Esophagus mucosa (tissue), 1 donor: ENCODE measurements around the gene EEFSEC. TPM values are rescaled to one million over a fixed set of nuclear protein-coding genes. Genes with fewer than 3 reads are reported as not detected.

ENCODE experiments used
- ATAC-seq: fragments of 200-7000 bp; cut with Tn5 transposase; one replicate; pipeline ENCODE4 v1.9.1; 2020
- total RNA-seq: library from RNA; stranded (reverse); gene quantifications from one replicate; pipeline ENCODE4 v1.2.4, GENCODE V29; 2023
- donor health status: DM: yes; HTN: yes; CAD: no.

Gene EEFSEC
- total RNA-seq, 1 donor from 2014 or later, result 10.4 TPM

DNA sequence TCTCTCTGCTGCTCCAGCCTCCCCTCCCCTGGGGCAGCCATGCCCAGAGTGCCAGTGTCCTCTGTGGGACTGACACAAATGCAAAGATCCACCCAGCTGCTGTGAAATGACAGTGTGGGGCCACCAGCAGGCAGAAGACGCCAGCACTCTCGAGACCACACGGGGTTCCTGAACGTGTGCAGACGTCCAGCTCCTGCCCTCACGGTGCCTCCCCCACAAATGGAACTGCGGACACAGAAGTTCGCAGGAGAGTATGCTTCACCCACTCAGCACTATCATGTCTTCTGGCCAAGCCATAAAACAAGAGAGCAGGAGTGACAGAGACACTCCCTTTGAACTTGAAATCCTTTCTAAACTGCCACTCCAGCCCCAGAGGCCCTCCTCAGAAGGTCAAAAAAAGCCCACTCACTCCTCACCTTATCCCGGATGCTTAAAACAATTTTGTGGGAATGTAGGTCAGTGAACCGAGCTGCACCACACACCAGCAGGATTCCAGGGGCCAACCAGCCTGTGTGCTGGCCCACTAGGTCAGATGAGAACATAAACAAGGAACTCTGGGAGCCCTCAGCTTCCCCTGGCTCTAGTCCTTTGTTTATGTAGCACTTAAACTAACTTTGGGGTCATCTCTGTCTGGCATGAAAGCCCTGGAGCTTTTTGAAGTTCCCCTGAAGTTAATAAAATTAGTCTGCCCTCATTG, 200.9 kb downstream of the EEFSEC start:
- ATAC-seq, result no peak

DNA sequence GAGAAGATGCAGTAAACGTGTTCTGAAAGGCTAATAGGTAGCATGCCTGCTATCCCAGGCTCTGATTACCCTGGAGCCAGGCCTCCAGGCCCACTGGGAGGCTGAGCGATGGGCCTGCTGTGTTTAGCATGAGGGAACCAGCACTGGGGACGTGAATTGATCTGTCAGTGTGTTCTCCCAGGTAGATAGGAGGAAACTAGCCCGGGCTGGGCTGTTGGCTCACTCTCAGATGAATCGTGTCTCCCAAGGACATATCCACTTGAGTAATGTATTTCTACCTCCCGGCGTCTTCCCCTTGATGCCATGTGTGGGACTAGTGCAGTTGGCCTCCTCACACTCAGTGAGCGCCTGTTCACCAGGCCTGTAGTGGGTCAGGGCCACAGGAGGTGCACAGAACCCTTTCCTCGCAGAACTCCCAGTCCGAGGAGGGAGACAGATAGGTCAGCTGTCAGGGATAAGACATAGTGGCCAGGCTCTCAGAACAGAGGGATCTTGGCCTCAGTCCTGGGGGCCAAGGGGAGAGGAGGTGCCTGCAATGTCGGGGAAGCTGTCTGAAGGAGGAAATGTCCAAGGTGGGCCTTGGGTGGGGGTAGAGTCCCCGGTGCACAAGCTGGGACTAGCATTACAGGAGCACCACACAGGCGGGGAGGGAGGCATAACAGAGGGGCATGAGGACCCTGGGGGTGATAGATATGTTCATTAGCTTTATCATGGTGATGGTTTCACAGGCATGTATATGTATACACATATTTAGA, 201.7 kb downstream of the EEFSEC start:
- no peak for ATAC-seq

DNA sequence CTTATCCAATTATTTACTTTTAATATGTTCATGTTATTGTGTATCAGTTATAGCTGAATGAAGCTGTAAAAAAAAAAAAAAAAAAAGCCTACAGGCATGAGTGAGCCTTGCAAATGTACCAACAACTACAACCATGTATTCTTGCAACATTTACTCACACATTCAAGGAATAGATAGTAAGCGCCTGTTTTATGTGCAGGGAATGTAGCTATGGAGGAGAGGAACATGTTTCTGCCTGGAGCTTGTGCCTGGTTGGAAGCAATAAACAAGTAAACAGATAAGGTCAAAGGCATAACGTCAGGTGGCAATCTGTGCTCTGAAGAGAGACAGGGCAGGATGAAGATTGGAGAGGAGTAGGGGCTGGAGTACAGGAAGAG, 202.2 kb downstream of the EEFSEC start:
- no peak for ATAC-seq

DNA sequence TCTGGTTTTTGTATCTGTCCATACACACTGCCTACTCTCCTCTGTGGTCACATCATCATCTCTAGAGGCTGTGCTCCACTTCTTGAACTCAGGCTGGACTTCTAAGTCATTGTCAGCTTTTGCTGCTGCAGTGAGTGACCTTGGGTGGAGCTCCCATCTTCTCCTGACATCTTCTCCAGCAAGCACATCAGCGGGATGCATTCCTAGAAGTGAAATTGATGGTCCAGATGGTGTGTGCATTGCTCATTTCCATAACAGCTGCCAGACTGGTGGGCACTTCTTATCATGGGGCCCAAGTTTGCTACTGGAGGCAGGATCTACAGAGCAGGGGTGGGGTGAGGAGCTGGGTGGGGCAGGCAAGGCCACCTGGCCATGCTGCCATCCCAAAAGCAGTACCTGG, 203.5 kb downstream of the EEFSEC start:
- ATAC-seq, result no peak

DNA sequence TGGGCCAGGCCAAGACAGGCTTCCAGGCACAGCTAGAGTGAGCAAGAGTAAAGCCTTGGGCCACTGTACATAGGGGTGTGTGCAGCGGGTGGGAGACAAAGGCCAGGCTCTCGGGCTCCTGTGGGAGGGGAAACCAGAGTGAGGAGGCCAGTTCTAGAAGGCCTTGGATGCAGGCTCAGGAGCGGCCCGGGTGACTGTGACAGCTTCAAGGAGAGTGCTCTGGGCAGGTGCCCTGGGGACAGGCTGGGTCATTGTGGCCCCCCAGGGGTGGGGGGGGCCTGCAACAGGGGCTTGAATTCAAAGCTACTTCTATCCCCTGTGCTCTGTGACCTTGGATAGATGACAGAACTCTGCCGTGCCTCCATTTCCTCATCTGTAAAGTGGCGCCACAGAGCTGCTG, 204.3 kb downstream of the EEFSEC start:
- ATAC-seq, result no peak

DNA sequence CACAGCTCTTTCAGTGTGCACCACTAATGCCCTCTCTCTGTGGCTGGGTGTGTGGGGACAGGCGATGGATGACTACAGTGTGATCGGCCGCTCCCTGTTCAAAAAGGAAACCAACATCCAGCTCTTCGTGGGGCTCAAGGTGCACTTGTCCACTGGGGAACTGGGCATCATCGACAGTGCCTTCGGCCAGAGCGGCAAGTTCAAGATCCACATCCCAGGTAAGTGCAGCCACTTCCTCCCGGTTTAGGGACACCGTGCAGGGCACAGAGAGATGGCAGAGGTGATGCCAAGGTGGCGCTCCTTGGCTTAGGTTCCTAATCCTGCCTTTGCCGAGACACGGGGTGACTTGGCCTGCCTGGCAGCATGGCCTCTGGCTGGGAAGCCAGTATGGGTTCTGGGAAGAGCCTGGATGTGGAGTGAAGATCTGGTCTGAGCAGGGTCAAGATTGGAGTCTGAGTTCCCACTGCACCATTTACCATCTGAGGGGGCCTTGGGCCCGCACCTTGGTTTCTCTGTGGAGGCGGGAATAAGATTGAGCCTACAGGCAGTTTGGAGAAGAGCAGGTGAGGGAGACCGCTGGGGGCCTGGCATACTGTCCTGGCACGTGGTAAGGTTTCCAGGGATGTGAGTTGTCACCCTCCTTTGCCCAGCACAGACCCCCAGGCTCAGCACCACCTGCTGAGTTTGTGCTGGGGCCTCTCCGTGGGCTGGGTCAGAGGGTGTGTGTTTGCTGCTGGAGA, 205.0 kb downstream of the EEFSEC start:
- ATAC-seq, result no peak

DNA sequence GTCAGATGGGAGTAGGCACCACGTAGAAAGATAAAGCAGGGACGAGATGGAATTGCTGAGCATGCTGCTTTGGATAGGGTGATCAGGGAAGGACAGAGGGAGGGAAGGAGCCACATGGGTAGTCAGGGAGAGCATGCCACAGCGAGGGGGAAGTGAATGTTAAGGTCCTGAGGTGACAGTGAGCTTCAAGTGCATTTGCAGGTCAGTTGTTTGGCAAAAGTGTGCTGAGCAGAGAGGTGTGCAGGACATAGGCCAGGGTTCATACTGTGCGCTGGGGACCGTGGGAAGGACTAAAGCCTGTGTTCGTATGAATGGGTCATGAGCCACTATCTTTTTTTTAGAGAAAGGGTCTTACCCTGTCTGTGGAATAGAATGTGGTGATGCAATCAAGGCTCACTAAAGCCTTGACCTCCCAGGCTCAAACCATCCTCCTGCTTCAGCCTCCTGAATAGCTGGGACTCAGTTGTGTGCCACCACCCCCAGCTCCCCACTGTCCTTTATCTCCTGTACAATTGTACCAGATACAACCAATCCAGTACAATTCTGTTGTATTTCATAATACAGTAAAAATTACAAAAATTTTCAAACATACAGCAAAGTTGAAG, 205.9 kb downstream of the EEFSEC start:
- no peak for ATAC-seq

DNA sequence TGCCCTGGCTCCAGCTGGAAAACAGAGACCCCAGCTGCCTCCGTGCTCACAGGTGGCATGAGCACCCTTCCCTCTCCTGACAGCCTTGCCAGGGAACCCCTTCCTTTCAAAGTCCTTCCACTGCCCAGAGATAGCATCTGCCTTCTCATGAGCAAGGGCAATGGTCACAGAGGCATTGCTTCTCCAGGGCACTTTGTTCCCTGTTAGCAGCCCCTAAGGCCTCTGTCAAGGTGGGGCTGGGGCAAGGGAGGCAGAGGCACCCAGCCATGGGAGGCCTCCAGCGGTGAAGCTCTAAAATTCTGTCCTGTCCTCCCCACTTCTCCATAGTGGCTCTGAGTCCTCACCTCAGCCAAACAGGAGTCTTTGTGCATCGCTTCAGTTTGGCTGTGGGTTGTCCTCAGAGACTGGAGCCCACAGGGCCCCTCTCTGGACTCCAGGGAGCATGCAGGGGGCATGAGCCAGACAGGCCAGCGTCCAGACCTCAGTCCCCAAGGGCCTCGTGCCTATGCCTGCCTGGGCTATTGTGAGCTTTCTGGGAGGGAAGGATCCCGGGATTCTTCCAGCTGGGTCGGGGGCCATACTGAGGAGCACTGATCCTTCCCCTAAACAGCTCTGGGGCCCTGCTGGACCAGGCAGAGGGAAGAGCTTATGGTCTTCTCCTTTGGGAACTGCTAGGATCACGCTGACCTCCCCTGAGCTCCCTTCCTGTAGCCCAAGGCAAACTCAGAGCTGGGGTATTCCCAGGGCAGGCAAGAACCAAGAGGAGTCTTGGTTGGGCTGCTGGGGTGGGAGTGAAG, 206.8 kb downstream of the EEFSEC start:
- ATAC-seq, result no peak

DNA sequence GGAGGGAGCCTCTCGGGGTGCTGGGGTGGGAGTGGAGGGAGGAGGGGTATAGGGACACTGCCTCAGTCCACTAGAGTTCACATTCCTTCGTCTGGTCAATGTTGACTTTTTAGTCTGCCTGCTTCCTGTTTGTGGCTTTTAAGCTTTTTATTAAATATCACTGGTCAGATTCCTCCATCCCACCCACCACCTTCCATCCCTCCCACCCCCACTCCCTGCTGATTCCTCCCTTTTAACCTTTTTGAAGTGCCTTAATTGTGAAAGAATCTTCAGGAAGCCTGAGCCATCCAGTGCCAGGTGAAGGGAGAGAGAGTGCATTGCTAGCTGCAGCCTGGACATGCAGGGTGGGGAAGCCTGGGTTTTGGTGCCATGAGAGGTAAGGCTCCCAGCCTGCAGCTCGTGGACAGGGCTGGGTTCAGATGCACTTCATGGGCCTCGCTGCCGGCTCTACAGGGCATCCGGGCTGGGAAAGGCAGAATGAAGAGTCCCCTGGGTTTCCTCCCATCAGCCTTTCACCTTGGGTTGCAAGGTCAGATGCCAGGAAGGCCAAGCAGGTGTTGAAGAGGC, 207.5 kb downstream of the EEFSEC start:
- no peak for ATAC-seq

DNA sequence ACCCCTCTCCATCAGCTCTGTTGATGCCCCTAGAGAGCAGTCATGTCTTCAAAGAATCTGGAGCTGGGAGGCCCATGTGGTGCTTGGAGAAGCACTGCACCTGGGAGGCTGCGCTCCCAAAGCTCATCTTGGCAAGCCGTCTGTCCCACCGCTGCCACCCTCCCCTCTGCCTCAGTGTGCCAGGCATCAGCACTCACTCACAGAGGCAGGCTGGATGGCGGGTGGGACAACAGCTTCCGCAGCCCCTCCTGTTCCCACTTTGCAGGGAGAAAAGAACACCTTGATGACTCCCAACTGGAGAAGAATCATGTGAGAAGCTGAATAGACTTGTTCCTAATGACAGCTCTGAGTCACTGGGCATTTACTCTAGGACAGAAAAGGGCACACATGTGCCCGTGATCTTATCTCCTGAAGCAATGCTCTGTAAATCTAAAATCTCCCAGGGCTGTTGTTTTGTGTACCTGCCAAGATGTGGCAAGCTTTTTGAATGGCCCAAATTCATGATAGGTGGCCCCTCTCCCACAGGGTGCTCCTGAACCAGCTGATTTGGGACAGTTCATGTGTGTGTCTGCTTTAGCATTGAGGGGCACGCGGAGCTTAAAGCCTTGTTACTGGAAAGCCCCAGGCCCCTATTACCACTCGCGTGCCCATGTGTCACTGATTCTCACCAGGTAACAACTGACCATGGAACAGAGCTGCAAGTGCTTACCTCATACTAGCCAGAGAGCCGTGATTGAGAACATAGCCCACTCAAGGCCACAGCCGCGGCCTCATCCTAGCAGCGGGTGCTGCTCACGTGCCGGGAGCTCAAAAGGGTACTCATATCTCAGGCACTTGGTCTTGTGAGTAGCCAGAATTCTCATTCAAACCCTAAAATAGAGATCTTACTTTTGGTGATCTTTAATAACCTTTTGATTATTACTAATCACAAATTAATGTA, 209.0 kb downstream of the EEFSEC start:
- no peak for ATAC-seq

DNA sequence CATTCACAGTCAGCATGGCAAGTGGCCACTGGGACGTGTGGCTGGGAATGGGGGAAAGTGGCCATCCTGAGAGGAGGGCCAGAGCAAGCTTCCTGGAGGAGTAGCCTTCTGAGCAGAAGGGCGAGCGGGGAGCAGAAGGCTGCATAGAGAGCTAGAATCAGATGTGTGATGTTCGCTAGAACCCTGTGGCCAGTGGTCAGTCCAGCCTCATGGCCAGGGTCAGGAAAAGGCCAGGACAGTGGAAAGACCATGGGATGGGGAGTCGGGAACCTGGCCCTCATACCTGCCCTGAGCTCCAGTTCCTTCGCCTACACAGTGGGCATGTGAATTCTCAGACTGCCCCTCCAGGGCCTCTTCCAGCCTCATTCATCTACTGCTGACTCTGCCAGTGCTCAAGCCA, 211.0 kb downstream of the EEFSEC start:
- ATAC-seq, result no peak

DNA sequence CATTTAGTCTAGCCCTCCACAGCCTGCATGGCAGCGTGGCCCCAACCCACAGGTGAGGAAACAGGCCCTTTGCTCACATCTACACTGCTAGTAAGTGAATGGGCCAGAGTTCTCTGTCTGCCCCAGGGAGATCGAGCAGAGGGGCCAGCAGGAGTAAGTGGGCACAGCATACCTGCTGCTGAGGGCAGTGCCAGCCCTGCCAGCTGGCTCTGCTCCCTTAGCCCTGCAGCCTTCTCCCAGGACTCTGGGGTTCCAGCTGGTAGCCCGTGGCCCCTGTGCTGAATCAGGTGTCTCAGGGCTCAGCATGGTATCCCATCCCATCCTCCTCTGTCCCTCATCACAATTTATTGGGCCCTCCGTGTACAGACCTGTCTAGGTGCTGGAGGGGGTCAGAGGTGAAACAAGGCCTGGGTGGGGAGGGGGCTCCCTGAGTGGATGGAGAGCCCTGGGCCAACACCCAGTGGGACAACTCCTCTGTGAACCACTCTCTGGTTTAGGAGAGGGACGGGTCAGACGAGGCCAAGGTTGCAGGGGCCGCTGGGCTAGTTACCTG, 211.6 kb downstream of the EEFSEC start:
- ATAC-seq, result no peak

DNA sequence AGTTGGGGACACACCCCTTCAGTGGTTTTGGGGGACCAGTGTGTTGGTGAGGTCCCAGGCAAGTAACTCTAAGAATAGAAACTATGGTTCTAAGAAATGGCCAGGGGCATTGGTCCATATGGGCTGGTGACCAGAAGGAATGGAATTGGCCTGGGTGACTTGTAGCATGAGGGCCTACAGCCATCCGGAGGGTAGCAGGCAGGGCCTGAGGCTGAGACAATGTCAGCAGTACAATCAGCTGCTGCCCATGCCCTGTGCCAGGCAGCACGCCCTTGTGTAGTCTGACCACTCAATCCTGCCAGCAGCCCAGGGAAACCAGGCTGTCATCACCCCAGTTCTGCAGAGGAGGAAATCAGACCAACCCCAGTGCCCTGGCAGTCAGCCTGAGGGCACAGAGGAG, 212.9 kb downstream of the EEFSEC start:
- ATAC-seq, result no peak

DNA sequence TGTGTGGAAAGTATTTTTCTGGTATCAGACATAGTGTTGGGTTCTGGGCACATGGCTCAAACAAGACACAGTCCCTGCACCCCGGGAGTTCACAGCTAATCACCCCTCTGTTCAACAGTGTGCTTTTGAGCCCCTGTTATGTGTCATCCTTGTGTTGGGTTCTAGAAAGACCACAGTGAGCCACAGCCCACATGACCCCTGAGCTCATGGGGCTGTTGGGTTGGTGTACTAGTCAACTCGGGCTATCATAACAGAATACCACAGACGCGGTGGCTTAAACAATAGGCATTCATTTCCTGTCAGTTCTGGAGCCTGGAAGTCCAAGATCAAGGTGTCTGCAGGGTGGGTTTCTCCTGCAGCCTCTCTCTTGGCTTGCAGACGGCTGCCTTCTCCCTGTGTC, 213.4 kb downstream of the EEFSEC start:
- ATAC-seq, result no peak

DNA sequence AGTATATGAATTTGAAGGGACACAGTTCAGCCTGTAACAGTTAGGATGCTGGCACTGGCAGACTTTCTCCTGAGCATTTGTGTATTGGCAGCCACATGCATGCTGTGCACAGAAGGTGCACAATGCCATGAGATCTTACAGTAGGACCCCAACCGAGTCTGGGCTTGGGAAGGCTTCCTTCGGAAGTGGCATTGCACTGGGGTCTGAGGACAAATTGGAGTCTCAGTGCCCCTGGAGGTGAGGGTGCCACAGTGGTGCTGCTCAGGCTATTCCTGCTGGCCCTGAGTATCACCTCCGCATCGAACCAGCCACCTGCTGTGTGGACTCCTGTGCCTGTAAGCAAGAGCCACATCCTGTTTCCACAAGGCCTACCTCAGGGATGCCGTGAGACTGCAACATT, 213.9 kb downstream of the EEFSEC start:
- no peak for ATAC-seq

DNA sequence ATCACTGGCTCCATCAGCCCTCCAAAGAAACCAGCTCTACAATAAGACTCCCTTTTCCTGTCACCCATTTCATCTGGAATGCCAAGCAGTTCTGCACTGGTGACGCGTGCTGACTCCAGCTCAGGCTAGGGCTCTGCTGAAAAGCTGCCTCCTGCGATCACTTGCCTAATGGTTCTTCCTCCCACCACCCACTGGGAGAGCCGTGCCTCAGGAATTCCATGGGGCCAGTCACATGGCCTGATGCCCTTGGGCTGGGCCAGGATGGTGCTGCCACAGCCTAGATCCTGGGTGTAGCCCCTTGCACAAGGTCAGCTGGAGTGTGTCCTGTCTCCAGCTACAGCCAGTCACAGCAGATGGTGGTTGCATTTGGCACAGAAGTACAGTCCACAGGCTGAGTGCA, 214.5 kb downstream of the EEFSEC start:
- no peak for ATAC-seq

DNA sequence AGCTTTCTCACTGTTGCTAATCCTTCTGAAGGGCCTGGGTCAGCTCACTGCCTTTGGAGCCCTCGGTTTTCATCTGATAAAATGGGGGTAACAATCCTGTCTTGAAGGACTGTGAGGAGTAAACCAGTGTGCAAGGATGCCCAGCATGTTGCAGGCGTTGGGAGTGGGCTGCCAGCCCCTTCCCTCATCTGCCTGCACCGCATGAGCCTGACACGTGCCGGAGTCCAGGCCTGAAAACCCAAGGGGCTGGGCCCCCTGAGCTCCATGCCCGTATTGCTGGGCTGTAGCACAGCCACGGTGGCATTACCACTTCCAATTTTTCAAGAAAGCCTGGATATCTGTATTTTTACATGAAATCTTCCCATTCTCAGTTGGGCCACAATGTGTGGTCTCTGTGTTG, 215.3 kb downstream of the EEFSEC start:
- no peak for ATAC-seq

DNA sequence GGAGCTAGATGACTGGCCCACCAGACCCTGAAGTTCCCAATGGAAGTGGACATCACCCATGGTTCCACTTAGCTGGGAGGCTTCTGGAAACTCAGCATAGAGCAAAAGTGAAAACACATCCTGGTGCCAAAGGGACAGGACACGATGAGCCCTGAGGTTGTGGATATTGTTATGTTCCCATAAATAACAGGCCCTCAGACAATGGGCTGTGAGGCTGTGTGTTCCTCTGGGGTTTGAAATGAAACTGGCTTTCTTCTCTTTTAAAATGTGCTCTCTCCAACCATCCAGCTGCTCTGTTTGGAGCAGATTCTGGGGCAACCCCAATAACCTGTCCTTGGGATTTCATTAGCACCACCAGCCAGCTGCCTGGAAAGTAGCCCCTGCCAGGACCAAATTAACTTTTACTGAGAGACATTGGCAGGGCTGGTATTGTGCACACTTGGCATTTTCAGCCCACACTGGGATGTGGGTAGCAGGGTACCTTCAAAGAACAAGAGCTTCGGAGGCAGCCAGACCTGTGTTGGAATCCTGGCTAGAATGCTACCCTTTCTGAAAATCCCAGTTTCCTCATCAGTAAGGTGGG, 215.9 kb downstream of the EEFSEC start:
- ATAC-seq, result no peak

DNA sequence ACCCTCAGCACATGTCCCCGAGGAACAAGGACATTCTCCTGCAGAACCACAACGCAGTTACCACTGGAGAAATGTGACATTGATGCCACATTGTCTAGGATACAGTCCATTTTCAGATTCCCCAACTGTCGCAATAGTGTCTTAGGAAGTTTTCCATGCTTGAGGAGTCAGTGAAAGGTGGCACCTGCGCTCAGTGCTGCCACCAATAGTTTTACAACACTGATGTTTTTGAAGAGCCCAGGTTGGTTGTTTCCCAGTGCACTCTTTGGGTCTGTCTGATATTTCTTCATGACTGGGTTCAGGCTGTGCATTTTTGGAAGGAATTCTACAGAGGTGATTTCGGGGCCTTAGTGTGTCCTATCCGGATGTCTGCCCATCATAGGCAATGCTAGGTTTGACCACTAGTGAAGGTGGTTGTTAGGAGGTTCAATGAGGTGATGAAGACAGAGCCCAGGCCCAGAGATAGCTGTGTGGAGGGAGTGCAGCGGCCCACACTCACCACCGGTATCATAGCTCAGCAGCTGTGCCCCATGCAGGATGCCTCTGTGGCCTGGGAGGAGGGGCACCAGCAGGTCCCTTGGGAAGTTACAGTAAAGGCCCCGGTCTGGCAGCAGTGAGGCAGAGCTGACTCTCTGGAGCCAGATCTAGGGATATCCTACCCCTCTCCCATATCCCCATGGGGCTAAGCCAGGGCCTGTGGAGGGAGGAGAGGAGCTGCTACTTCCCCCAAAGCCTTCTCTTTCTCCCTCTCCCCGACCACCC, 216.8 kb downstream of the EEFSEC start:
- no peak for ATAC-seq
